Measurements from ENCODE around the gene IGDCC3. TPM values are rescaled to one million over a fixed set of nuclear protein-coding genes. Genes with fewer than 3 reads are reported as not detected.

The IGDCC3 gene
- total RNA-seq, 4 donors from 2014 or later, result 0.82 to 5.5 TPM; not detected in 2

- DNase-seq, result no peak
- no peaks in the 10 kb centered on the region for H3K9me3 ChIP-seq
- H3K4me3 ChIP-seq, result no peak overlapping the region
- no peaks in the 10 kb centered on the region for H3K27me3 ChIP-seq
- no peak overlapping the region for H3K27ac ChIP-seq
- TF ChIP-seq POLR2A (IDR thresholded peaks at IDR 0.05), result no peak
- TF ChIP-seq CTCF (IDR thresholded peaks at IDR 0.05), result no peak
- no peaks in the 10 kb centered on the region for H3K36me3 ChIP-seq
- peaks cover 0 to 5% of the 10 kb centered on the region in 2 donors for H3K4me1 ChIP-seq
- intact Hi-C loops (cut with DNase I; ENCODE audit: low total_unique reads), result no loop called here
These were observed 3.8 kb upstream of the IGDCC3 start for GRCh38 chr15:65381445-65382145.

GRCh38 chr15:65379986-65380385 lies 2.2 kb upstream of the IGDCC3 start:
- H3K4me3 ChIP-seq, result no peak overlapping the region
- no peaks in the 10 kb centered on the region for H3K9me3 ChIP-seq
- DNase-seq, result no peak
- H3K27ac ChIP-seq, result no peak overlapping the region
- H3K36me3 ChIP-seq, result no peaks in the 10 kb centered on the region
- H3K4me1 ChIP-seq, result peaks cover 0 to 5% of the 10 kb centered on the region in 2 donors
- TF ChIP-seq CTCF (IDR thresholded peaks at IDR 0.05) (no peak), POLR2A (IDR thresholded peaks at IDR 0.05) (no peak)
- no peaks in the 10 kb centered on the region for H3K27me3 ChIP-seq
- intact Hi-C loops (cut with DNase I; ENCODE audit: low total_unique reads), result no loop called here

- TF ChIP-seq CTCF (IDR thresholded peaks at IDR 0.05), result no peak
- no peak for TF ChIP-seq POLR2A (IDR thresholded peaks at IDR 0.05)
- Histone ChIP-seq H3K4me1 (peaks cover 0 to 5% of the 10 kb centered on the region in 2 donors), H3K27me3 (no peaks in the 10 kb centered on the region), H3K27ac (peak overlapping the region in 1 of 2 donors; percentile 15), H3K36me3 (no peaks in the 10 kb centered on the region), H3K9me3 (no peaks in the 10 kb centered on the region), H3K4me3 (peak overlapping the region; percentile 36 to 64)
- intact Hi-C loops (cut with DNase I; ENCODE audit: low total_unique reads), result no loop called here
- no peak for DNase-seq
These were observed 462 bp downstream of the IGDCC3 start for GRCh38 chr15:65377105-65377975.

GRCh38 chr15:65376767-65377104 lies 1.1 kb downstream of the IGDCC3 start:
- TF ChIP-seq POLR2A (IDR thresholded peaks at IDR 0.05) (no peak), CTCF (IDR thresholded peaks at IDR 0.05) (no peak)
- peaks cover 0 to 5% of the 10 kb centered on the region in 2 donors for H3K4me1 ChIP-seq
- DNase-seq, result no peak

More at GRCh38 chr15:65376767-65377104, 1.1 kb downstream of the IGDCC3 start:
- H3K4me3 ChIP-seq, result peak overlapping the region; percentile 36 to 64
- no peaks in the 10 kb centered on the region for H3K9me3 ChIP-seq
- intact Hi-C loops (cut with DNase I; ENCODE audit: low total_unique reads), result no loop called here
- H3K27me3 ChIP-seq, result no peaks in the 10 kb centered on the region
- no peaks in the 10 kb centered on the region for H3K36me3 ChIP-seq
- H3K27ac ChIP-seq, result no peak overlapping the region

Data from uterus (tissue), 4 donors.